Measurements from ENCODE around the gene AKR1E2. TPM values are rescaled to one million over a fixed set of nuclear protein-coding genes. Genes with fewer than 3 reads are reported as not detected.

The AKR1E2 gene
- total RNA-seq, 2 experiments from 2014 or later = 6.1 to 6.5 TPM

- DNase-seq = no peak
- Mint-ChIP-seq H3K36me3 (ENCODE audit: low read depth) (no peaks in the 10 kb centered on the region), H3K27me3 (peaks cover 2% of the 10 kb centered on the region), H3K4me3 (no peak overlapping the region), H3K27ac (no peak overlapping the region), H3K9me3 (no peaks in the 10 kb centered on the region), H3K4me1 (ENCODE audit: low read depth) (peaks cover 3% of the 10 kb centered on the region)
- intact Hi-C loops (cut with micrococcal nuclease) = no loop called here
- ChIA-PET CTCF (interaction anchor here (1.3 to 2.8 kb wide), 2 partner anchors 16 to 18 kb away, joined by 4 to 12 read pairs; no protein-coding TSS in a partner anchor), POLR2A (no interaction called here)
- TF ChIP-seq, protein P1, sequence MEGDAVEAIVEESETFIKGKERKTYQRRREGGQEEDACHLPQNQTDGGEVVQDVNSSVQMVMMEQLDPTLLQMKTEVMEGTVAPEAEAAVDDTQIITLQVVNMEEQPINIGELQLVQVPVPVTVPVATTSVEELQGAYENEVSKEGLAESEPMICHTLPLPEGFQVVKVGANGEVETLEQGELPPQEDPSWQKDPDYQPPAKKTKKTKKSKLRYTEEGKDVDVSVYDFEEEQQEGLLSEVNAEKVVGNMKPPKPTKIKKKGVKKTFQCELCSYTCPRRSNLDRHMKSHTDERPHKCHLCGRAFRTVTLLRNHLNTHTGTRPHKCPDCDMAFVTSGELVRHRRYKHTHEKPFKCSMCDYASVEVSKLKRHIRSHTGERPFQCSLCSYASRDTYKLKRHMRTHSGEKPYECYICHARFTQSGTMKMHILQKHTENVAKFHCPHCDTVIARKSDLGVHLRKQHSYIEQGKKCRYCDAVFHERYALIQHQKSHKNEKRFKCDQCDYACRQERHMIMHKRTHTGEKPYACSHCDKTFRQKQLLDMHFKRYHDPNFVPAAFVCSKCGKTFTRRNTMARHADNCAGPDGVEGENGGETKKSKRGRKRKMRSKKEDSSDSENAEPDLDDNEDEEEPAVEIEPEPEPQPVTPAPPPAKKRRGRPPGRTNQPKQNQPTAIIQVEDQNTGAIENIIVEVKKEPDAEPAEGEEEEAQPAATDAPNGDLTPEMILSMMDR (IDR thresholded peaks at IDR 0.05) = no peak
- no peak for ATAC-seq
Observed at GRCh38 chr10:4867520-4868356, 41.7 kb downstream of the AKR1E2 start.

GRCh38 chr10:4868357-4868657 is 42.3 kb downstream of the AKR1E2 start:
- ChIA-PET POLR2A (no interaction called here), CTCF (interaction anchor here (1.3 to 2.8 kb wide), 2 partner anchors 16 to 18 kb away, joined by 4 to 12 read pairs; no protein-coding TSS in a partner anchor)
- Mint-ChIP-seq H3K4me3 (no peak overlapping the region), H3K4me1 (ENCODE audit: low read depth) (peaks cover 3% of the 10 kb centered on the region), H3K27me3 (peaks cover 3% of the 10 kb centered on the region), H3K9me3 (no peaks in the 10 kb centered on the region), H3K27ac (no peak overlapping the region), H3K36me3 (ENCODE audit: low read depth) (no peaks in the 10 kb centered on the region)
- no peak for ATAC-seq
- TF ChIP-seq, protein P1 (IDR thresholded peaks at IDR 0.05) = no peak
- DNase-seq = no peak
- intact Hi-C loops (cut with micrococcal nuclease) = no loop called here

DNA sequence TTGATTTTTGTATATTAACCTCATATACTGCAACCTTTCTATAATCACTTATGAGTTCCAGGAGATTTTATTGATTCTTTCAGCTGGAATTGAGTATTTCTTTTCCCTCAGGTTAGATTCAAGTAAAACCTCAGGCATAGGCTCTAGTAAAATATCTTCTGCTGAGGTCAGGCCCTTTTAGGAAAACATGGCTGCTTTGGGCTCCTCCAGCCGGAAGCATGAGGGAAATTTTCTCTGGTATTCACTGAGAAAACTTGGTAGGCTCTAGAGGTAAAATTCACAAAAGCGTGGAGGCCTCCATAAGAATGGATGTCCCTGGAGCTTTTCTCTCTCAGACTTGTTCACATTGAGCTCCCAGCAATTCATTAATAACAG is 56.7 kb downstream of the AKR1E2 start:
- H3K4me1 Mint-ChIP-seq (ENCODE audit: low read depth) = no peaks in the 10 kb centered on the region
- no peak overlapping the region for H3K4me3 Mint-ChIP-seq
- H3K36me3 Mint-ChIP-seq (ENCODE audit: low read depth) = no peaks in the 10 kb centered on the region
- H3K27me3 Mint-ChIP-seq = no peaks in the 10 kb centered on the region
- ATAC-seq (no peak), DNase-seq (no peak)
- H3K27ac Mint-ChIP-seq = no peak overlapping the region
- CTCF ChIA-PET = no interaction called here
- intact Hi-C loops (cut with micrococcal nuclease) = no loop called here
- no peaks in the 10 kb centered on the region for H3K9me3 Mint-ChIP-seq
- POLR2A ChIA-PET = no interaction called here
- TF ChIP-seq, protein P1 (IDR thresholded peaks at IDR 0.05) = no peak

DNA sequence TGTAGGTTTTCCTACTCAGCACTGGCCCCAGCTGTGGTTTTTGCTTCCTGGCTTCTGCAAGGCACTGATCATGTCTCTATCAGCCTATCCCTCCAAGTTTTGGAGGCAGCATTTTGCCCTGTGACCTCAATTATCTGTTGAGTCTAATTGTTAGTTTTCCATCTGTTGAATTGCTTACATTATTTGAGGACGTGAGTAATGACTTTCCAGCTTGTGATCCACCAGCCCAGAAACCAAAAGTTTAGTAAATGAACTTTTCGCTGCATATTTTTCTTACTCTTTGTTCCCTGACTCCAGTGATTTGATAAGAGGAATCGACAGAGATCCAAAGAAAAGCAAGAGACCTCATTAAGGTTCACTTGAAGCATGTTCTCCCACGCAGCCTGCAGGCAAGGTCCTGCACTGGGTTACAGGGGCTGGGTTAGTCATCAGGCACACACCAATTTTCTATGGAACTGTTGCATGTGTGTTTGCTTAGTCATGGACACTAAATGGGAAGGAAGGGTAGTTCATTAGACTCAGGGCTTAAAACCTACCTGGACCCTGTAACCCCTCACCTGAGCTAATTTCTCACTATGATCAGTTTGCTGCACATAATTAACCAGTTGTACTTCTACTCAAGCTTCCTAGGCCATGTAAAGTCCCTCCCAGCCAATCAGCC is 57.2 kb downstream of the AKR1E2 start:
- H3K9me3 Mint-ChIP-seq = no peaks in the 10 kb centered on the region
- H3K27ac Mint-ChIP-seq = no peak overlapping the region
- H3K4me3 Mint-ChIP-seq = no peak overlapping the region
- no peaks in the 10 kb centered on the region for H3K4me1 Mint-ChIP-seq (ENCODE audit: low read depth)
- TF ChIP-seq, protein P1 (IDR thresholded peaks at IDR 0.05) = no peak
- intact Hi-C loops (cut with micrococcal nuclease) = no loop called here
- H3K27me3 Mint-ChIP-seq = no peaks in the 10 kb centered on the region
- ChIA-PET CTCF (no interaction called here), POLR2A (no interaction called here)
- H3K36me3 Mint-ChIP-seq (ENCODE audit: low read depth) = no peaks in the 10 kb centered on the region
- no peak for ATAC-seq
- DNase-seq = no peak

DNA sequence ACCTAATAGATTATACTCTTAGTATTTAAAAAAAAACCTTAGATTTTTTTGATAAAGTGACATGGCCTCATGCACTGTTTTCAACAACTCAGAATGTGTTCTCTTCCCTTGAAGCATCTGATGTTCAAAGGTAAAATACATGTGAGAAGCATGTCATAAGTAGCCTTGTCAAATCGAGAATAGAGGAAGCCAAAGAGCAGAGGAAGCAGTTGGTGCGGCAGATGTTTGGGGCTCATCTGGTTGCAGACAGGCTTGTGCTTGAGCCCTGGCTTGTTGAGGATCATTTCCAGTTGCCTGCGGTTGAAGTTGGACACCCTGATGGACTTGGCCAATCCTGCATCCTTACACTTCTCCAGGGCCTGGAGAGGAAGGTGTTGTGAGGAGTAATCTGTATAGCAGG is 59.2 kb downstream of the AKR1E2 start:
- H3K27ac Mint-ChIP-seq = no peak overlapping the region
- CTCF ChIA-PET = no interaction called here

More for the DNA sequence above, 59.2 kb downstream of the AKR1E2 start:
- DNase-seq = no peak
- Mint-ChIP-seq H3K36me3 (ENCODE audit: low read depth) (no peaks in the 10 kb centered on the region), H3K4me1 (ENCODE audit: low read depth) (no peaks in the 10 kb centered on the region), H3K9me3 (no peaks in the 10 kb centered on the region), H3K27me3 (no peaks in the 10 kb centered on the region), H3K4me3 (no peak overlapping the region)
- TF ChIP-seq, protein P1 (IDR thresholded peaks at IDR 0.05) = no peak
- no peak for ATAC-seq
- POLR2A ChIA-PET = no interaction called here
- intact Hi-C loops (cut with micrococcal nuclease) = no loop called here

All from activated CD8-positive, alpha-beta T cell treated with anti-CD3 and anti-CD28 coated beads for 36 hours (primary cell).